IPS DF 4.7 (cell line): ENCODE data around the gene GPR132.
"Not testable (repeated sequence)": the region's sequence is repeated elsewhere in the genome, so short reads cannot be mapped to it uniquely, and the experiment has no call there.

Source experiments
- DNase-seq: peaks from one replicate; pipeline ENCODE4 v3.0.0-alpha.2; 2013; ENCODE audit warnings: low spot score; ENCODE audit errors: extremely low read depth

The GPR132 gene

GRCh38 chr14:105091517-105092170 lies 26.4 kb upstream of the GPR132 start:
- DNase-seq: no peak

- DNase-seq: no peak
Measured at GRCh38 chr14:105091054-105091516, 25.9 kb upstream of the GPR132 start.

DNA sequence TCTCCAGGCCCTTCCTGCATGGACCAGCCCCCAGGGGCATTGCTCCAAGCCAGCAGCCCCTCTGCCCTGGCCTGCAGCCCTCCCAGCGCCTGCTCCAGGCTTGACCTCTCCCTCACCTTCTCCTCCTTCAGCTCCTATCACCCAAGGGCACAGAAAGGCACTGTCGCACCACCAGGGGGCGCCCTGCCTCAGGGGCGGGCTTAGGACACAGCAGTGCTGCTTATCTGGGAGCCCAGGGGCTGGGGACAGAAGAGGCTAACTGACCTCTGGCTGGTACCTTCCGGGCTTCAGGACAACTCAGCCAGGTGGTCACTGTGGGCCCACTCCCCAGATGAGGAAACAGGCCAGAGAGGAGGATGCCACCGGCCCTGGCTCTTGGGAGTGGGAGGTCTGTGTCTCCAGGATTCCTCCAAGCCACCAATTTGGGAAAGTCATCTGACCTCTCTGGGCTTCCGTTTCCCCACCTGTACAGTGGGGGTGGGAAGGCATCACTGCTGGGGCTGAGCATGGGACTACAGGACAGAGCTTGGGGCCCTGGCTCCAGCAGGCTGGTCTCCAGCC lies 25.3 kb upstream of the GPR132 start:
- peak; percentile 36 for DNase-seq

DNA sequence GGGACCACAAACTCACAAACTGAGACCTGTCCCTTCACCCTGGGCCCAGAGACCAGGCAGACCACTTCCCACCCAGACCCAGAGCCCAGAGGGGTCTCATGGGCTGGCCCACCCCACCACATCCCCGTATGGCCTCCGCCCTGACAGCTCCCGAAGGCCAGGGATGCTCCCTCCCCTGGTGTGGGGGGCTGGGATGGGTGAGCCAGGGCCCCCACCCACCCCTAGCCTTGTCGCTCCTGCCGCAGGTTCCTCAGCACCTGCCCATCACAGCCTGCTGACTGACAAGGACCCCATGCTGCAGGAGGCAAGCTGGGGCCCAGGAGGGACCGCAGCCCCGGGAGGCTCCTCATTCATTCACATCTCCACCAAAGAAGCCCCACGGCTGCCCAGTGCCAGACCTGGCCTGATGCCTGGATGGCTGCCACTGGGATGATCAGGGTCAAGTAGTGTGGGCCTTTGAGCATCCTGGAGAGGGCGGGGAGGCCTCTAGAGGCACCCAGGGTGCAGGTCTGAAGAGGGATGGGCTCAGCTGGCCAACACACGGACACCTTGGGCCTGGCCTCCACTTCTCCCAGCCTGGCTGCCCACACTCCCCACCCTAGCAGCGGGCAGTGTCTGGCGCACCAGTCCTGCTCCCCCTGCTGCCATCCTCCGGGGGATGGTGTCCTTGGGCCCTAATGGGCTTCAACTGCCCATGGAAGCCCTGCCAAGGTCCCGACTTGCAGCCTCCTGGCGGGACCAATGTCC lies 24.7 kb upstream of the GPR132 start:
- no peak for DNase-seq

DNA sequence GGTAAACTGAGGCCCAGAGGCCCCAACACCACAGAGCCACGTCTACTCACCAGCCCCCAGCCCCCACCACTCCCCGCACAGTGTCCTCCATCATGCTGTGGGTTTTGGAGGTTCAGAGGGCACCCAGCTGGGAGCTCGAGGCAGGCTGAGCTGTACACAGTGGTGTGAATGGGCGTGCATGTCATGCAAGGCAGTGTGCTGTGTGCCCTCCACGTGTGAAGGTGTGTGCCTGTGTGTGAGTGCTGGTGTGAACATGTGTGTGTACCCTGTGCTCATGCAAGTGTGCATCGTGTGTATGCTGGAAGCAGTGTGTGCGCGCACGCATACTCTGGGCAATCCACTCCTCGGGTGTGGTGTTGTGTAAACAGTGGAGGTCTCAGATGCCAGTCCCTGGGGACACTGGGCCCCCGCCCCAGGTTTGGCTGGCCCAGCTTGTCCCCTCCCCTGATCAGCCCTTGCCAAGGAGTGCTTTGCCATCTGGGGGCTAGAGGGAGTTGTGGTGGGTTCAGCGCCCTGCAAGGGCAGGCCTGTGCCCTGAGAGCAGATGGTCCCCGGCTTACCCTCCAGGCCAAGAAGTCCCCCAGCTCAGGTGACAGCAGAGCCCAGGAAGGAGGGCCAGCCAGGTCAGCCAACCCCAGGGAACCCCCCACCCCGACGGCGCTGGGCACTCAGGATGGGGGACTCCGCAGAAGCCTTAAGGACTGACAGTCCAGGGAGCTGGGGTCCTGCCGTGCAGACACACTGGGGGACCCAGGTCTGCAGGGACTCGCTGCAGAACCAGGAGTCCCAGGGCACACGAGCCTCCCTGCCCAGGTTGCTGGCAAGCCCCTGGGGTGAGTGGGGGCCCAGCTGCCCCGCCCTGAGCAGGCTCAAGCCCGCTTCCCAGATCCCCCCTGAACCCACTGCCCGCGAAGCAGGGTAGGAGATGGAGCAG lies 23.8 kb upstream of the GPR132 start:
- no peak for DNase-seq

- no peak for DNase-seq
Measured at GRCh38 chr14:105087963-105088811, 23.0 kb upstream of the GPR132 start.

DNA sequence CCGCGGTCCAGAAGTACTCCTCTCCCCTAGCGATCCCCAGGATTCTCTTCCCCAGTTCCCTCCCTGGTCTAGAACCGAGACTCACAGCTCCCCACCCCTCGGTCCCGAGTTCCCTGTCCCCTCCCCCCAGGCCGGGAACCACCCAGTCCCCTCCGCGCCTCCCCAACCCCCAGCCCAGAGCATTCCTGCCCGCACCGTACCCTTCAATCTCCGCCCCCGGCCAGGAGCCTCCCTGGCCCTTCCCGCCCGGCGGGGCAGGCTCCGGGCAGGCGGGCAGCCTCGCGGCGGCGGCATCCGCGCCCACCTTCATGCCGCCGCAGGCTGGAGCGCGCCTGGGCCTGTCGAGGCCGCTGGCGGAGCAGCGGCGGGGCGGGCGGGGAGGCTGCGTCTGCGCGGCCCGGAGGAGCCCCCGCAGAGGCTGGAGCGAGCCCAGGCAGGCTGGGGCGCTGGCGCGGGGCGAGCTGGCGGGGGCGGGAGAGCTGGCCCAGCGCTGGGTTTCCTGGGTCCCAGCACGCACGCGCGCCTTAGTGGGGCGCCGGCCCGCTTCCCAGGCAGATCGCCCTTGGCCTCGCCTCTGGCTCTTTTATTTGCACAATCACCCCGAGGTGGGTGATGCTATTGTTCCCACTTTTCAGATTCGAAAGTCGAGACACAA lies 22.2 kb upstream of the GPR132 start:
- no peak for DNase-seq

DNA sequence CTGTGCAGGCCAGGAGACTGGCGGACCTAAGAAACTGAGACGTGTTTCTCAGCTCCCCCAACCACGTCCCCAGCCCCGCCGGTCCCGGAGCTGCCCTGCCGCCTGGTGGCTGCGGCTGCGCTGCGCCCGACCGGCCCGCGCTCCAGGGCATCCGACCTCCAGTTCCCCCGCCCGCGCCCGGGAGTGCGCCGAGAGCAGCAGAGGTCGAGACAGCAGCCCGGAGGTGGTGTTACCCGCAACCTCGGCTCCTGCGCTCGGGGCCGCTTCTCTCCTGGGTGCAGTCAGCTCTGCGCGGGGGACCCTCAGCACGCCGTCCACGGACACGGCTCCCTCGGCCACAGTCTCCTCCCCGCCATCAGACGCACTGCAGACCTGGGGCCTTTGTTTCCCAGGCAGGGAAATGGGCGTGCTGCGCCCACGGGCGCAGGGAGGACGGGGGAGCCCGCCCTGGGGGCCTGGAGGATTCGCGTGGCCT lies 21.6 kb upstream of the GPR132 start:
- DNase-seq: no peak

DNA sequence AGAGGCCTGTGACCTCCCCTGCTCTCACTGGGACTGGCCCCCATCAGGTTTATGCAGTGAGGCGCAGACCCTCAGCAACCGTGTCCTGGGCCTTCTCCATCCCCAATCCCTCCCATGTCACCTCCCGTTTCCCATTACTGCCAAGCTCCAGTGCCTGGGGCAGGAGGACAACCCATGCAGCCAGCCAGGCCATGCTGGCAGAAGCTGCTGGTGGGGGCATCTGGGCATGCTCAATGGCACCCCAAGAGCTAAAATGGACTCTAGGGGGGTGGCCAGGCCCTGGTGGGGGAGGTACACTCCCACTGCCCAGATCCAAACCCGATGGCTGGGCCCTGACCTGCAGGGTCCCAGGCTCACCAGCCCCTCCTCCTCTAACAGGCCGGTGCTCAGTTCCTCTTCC lies 20.5 kb upstream of the GPR132 start:
- no peak for DNase-seq

DNA sequence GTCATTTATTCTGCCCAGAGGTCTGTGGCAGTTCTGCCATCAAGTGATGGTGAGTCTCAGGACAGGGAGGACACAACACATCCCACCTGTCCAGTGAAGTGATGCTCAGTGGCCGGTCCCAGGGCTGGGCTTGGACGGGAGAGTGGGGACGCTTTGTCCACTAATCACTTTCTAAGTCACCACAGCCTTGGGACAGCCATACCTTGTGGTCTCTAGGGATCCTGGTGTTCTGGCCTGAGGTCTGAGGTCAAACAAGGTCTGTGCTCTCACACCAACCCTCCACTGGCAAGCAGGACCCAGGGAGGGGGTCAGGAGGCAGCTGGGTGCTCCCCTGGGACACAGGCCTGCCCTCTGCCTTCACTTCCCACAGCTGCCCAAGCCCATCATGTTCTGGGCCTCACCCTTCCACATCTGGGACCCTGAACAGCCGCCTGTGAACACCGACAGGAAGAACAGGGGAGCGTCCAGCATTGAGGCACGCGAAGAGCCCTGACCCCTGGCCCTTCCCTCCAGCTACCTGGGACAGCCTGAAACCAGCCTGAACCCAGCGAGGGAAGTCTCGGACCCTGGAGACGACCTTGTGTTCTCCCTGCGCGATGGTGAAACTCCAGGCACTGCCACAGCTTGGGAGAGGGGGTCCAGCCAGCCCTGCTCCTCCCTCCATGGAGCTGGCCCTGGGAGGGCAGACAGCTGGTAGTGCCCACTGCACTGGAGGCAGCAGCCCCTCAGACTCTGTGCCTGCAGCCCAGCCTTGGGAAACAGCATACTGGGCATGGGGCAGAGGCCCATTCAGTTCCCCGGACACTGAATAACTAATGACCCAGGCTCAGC lies 19.7 kb upstream of the GPR132 start:
- DNase-seq: no peak

- no peak for DNase-seq
Measured at GRCh38 chr14:105083926-105084685, 18.9 kb upstream of the GPR132 start.

DNA sequence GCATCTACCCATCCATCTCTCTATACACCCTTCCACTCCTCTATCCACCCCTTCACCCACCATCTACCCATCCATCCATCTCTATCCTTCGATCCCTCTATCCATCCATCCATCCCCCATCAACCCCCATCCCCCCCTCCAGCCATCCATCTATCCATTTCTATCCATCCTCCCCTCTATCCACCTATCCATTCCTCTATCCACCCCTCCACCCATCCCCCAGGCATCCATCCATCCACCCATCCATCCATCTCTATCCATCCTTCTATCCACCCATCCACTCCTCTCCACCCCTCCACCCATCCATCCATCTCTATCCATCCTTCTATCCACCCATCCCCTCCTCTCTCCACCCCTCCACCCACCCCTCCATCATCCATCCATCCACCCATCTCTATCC lies 17.5 kb upstream of the GPR132 start:
- DNase-seq: no peak

GRCh38 chr14:105081473-105081872 lies 16.2 kb upstream of the GPR132 start:
- DNase-seq: not testable (repeated sequence)

GRCh38 chr14:105080161-105080560 lies 14.9 kb upstream of the GPR132 start:
- no peak for DNase-seq

DNA sequence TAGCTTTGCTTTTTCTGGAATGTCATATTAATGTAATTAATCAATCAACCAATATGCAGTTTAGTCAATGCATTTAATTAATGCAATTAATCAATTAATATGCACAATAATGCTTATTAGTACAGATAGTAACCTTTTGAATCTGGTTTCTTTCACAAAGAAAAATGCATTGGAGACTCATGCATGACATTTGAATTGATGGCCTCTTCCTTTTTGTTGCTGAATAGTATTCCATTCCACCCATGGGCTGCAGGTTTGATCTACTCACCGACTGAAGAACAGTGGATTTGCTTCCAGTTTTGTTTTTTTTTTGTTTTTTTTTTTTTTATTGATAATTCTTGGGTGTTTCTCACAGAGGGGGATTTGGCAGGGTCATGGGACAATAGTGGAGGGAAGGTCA lies 13.1 kb upstream of the GPR132 start:
- DNase-seq: no peak

GRCh38 chr14:105077649-105077995 lies 12.4 kb upstream of the GPR132 start:
- no peak for DNase-seq

DNA sequence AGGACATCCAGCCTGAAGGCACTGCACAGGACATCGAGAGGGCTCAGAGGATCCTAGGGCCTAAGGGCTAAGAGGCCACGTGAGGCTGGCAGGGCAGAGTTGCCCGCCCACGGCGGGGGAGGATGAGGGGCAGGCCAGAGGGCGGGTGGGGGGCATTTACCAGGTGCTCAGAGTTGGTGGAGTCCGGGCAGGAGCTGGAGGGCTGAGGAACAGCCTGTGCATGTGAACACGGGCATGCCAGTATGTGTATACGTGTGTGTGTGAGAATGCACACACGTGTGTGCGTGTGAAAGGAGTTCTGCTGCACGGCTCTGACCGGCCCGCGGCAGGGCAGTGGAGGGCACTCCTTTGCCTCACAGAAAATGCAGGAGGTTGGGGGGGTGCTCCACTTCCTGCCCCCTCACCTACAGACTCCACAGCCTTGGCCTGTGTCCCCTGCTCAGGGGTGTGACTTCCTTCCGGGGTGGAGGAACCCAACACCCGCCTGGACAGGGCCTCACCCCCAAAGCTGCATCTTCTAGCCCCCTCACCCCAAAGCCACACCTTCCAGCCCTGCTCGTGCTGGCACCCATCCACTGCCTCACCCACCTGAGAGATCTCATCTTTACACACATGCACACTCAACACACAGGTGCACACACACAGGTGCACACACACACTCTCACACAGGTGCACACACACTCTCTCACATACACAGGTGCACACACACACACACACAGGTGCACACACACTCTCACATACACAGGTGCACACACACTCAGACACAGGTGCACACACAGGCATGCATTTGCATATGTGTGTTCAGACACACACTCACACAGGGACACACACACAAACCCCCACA lies 11.8 kb upstream of the GPR132 start:
- DNase-seq: no peak
